ENCODE measurements around the gene MXRA7. TPM values are rescaled to one million over a fixed set of nuclear protein-coding genes. Genes with fewer than 3 reads are reported as not detected.

MXRA7 gene
- total and polyA plus RNA-seq, 2 donors (not counting 1 experiment from before 2014, with no cell fraction given): 5.5 to 16.1 TPM

GRCh38 chr17:76718516-76718915 lies 7.8 kb upstream of the MXRA7 start:
- POLR2A ChIA-PET: interaction anchor here (0.6 kb wide), 1 partner anchor 1438 kb away, joined by 4 read pairs; no protein-coding TSS in a partner anchor
- CTCF ChIA-PET: interaction anchor here (0.6 to 1.4 kb wide), 3 partner anchors 16 to 810 kb away, joined by 3 to 4 read pairs (median 3); no protein-coding TSS in a partner anchor
- intact Hi-C loops (cut with micrococcal nuclease): no loop called here
- no peaks in the 10 kb centered on the region for H3K9me3 Mint-ChIP-seq (ENCODE audit: insufficient read depth)
- no peaks in the 10 kb centered on the region for H3K9me3 ChIP-seq (ENCODE audit: control extremely low read depth in 1 of 3, control insufficient read depth in 2 of 3, insufficient read depth in 1 of 3, low read length in 2 of 3)
- peaks cover 20 to 69% of the 10 kb centered on the region in 2 experiments for H3K36me3 ChIP-seq (replicated peaks in 1 of 2; ENCODE audit: control extremely low read depth in 1 of 2, control insufficient read depth in 1 of 2, extremely low read depth in 1 of 2, insufficient read depth in 2 of 2, low read length in 1 of 2)
- peaks cover 28% of the 10 kb centered on the region for H4K20me1 ChIP-seq (ENCODE audit: control insufficient read depth, insufficient read depth, low read length, poor library complexity, severe bottlenecking)
- H3K79me2 ChIP-seq (ENCODE audit: control insufficient read depth, insufficient read depth, low read length): peaks cover 21% of the 10 kb centered on the region
- no peaks in the 10 kb centered on the region for H3K27me3 Mint-ChIP-seq
- peaks cover 16 to 22% of the 10 kb centered on the region in 2 donors for H3K4me1 ChIP-seq (ENCODE audit: control insufficient read depth in 2 of 2, insufficient read depth in 2 of 2, low read length in 2 of 2)
- no peak overlapping the region for H3K4me3 Mint-ChIP-seq
- H3K27ac ChIP-seq (ENCODE audit: low read length in 2 of 2): no peak overlapping the region
- no peak overlapping the region for H2AFZ ChIP-seq (ENCODE audit: insufficient read depth, low read depth, low read length, poor library complexity, severe bottlenecking)
- H3K4me2 ChIP-seq (replicated peaks; ENCODE audit: low read depth, low read length, poor library complexity, severe bottlenecking): no peak overlapping the region
- DNase-seq: no peak
- TF ChIP-seq, protein P1, sequence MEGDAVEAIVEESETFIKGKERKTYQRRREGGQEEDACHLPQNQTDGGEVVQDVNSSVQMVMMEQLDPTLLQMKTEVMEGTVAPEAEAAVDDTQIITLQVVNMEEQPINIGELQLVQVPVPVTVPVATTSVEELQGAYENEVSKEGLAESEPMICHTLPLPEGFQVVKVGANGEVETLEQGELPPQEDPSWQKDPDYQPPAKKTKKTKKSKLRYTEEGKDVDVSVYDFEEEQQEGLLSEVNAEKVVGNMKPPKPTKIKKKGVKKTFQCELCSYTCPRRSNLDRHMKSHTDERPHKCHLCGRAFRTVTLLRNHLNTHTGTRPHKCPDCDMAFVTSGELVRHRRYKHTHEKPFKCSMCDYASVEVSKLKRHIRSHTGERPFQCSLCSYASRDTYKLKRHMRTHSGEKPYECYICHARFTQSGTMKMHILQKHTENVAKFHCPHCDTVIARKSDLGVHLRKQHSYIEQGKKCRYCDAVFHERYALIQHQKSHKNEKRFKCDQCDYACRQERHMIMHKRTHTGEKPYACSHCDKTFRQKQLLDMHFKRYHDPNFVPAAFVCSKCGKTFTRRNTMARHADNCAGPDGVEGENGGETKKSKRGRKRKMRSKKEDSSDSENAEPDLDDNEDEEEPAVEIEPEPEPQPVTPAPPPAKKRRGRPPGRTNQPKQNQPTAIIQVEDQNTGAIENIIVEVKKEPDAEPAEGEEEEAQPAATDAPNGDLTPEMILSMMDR (IDR thresholded peaks at IDR 0.05): no peak
- TF ChIP-seq EZH2 (IDR thresholded peaks at IDR 0.05; ENCODE audit: borderline replicate concordance, insufficient read depth, low read depth, low read length, poor library complexity, severe bottlenecking): no peak
- 95% methylated on average over 14 of the region's 16 CpGs for WGBS (ENCODE audit: insufficient coverage)
- no peak overlapping the region for H3K27ac Mint-ChIP-seq
- no peak for ATAC-seq (ENCODE audit: low read depth)
- no peak overlapping the region for H3K9ac ChIP-seq (ENCODE audit: low read length)
- H3K4me1 Mint-ChIP-seq: peaks cover 23% of the 10 kb centered on the region
- no peaks in the 10 kb centered on the region for H3K27me3 ChIP-seq (replicated peaks in 1 of 4; ENCODE audit: control extremely low read depth in 1 of 4, control insufficient read depth in 3 of 4, insufficient read depth in 4 of 4, low read length in 3 of 4)
- H3K4me3 ChIP-seq (ENCODE audit: control extremely low read depth in 1 of 5, extremely low read depth in 1 of 5, insufficient read depth in 1 of 5, low read depth in 2 of 5, low read length in 4 of 5): no peak overlapping the region

- H3K27me3 Mint-ChIP-seq: no peaks in the 10 kb centered on the region
- ChIA-PET CTCF (interaction anchor here (0.6 to 7.4 kb wide), 8 partner anchors 9 to 194 kb away, joined by 3 to 40 read pairs (median 3); no protein-coding TSS in a partner anchor), POLR2A (no interaction called here)
- Histone ChIP-seq H3K9ac (ENCODE audit: low read length) (no peak overlapping the region), H3K4me3 (ENCODE audit: control extremely low read depth in 1 of 5, extremely low read depth in 1 of 5, insufficient read depth in 1 of 5, low read depth in 2 of 5, low read length in 4 of 5) (no peak overlapping the region), H3K36me3 (replicated peaks in 1 of 2; ENCODE audit: control extremely low read depth in 1 of 2, control insufficient read depth in 1 of 2, extremely low read depth in 1 of 2, insufficient read depth in 2 of 2, low read length in 1 of 2) (peaks cover 20 to 63% of the 10 kb centered on the region in 2 experiments), H2AFZ (ENCODE audit: insufficient read depth, low read depth, low read length, poor library complexity, severe bottlenecking) (no peak overlapping the region), H3K4me2 (replicated peaks; ENCODE audit: low read depth, low read length, poor library complexity, severe bottlenecking) (no peak overlapping the region), H3K9me3 (ENCODE audit: control extremely low read depth in 1 of 3, control insufficient read depth in 2 of 3, insufficient read depth in 1 of 3, low read length in 2 of 3) (no peaks in the 10 kb centered on the region), H3K4me1 (ENCODE audit: control insufficient read depth in 2 of 2, insufficient read depth in 2 of 2, low read length in 2 of 2) (peaks cover 16 to 22% of the 10 kb centered on the region in 2 donors), H4K20me1 (ENCODE audit: control insufficient read depth, insufficient read depth, low read length, poor library complexity, severe bottlenecking) (peaks cover 21% of the 10 kb centered on the region), H3K79me2 (ENCODE audit: control insufficient read depth, insufficient read depth, low read length) (peaks cover 15% of the 10 kb centered on the region), H3K27me3 (replicated peaks in 1 of 4; ENCODE audit: control extremely low read depth in 1 of 4, control insufficient read depth in 3 of 4, insufficient read depth in 4 of 4, low read length in 3 of 4) (no peaks in the 10 kb centered on the region), H3K27ac (ENCODE audit: low read length in 2 of 2) (no peak overlapping the region)
- intact Hi-C loops (cut with micrococcal nuclease): no loop called here
- H3K9me3 Mint-ChIP-seq (ENCODE audit: insufficient read depth): no peaks in the 10 kb centered on the region
- H3K4me1 Mint-ChIP-seq: peaks cover 20% of the 10 kb centered on the region
- DNase-seq (no peak), ATAC-seq (ENCODE audit: low read depth) (no peak)
- H3K27ac Mint-ChIP-seq: no peak overlapping the region
- WGBS (ENCODE audit: insufficient coverage): no CpG with 5 or more reads among the region's 6 CpGs
- no peak overlapping the region for H3K4me3 Mint-ChIP-seq
- TF ChIP-seq, protein P1 (IDR thresholded peaks at IDR 0.05): no peak
- no peak for TF ChIP-seq EZH2 (IDR thresholded peaks at IDR 0.05; ENCODE audit: borderline replicate concordance, insufficient read depth, low read depth, low read length, poor library complexity, severe bottlenecking)
These were observed 6.1 kb upstream of the MXRA7 start for GRCh38 chr17:76716839-76717215.

Measured in B cell (primary cell).